ENCODE measurements around the gene TVP23C.
"Not testable (repeated sequence)": the region's sequence is repeated elsewhere in the genome, so short reads cannot be mapped to it uniquely, and the experiment has no call there.

Gene TVP23C

GRCh38 chr17:15563375-15563857 is at the start of gene TVP23C:
Gene TVP23C (minus strand): TSS chr17:15563483. CDS start chr17:15563448, 35 bp downstream.
- peak; percentile 88 for DNase-seq (ENCODE audit: low spot score)

GRCh38 chr17:15592960-15593359 is 29.7 kb upstream of the TVP23C start:
- DNase-seq (ENCODE audit: low spot score) = not testable (repeated sequence)

- not testable (repeated sequence) for DNase-seq (ENCODE audit: low spot score)
Measured at GRCh38 chr17:15591986-15592385, 28.7 kb upstream of the TVP23C start.

GRCh38 chr17:15590844-15591243 is 27.6 kb upstream of the TVP23C start:
- DNase-seq (ENCODE audit: low spot score) = not testable (repeated sequence)

- DNase-seq (ENCODE audit: low spot score) = not testable (repeated sequence)
Measured at GRCh38 chr17:15589544-15590536, 26.6 kb upstream of the TVP23C start.

- DNase-seq (ENCODE audit: low spot score) = not testable (repeated sequence)
Measured at GRCh38 chr17:15588017-15588416, 24.7 kb upstream of the TVP23C start.

GRCh38 chr17:15583313-15583712 is 20.0 kb upstream of the TVP23C start:
- DNase-seq (ENCODE audit: low spot score) = not testable (repeated sequence)

- not testable (repeated sequence) for DNase-seq (ENCODE audit: low spot score)
Measured at GRCh38 chr17:15581462-15581861, 18.2 kb upstream of the TVP23C start.

GRCh38 chr17:15576848-15577247 is 13.6 kb upstream of the TVP23C start:
- not testable (repeated sequence) for DNase-seq (ENCODE audit: low spot score)

- DNase-seq (ENCODE audit: low spot score) = not testable (repeated sequence)
Measured at GRCh38 chr17:15574660-15575059, 11.4 kb upstream of the TVP23C start.

- not testable (repeated sequence) for DNase-seq (ENCODE audit: low spot score)
Measured at GRCh38 chr17:15573870-15574269, 10.6 kb upstream of the TVP23C start.

- DNase-seq (ENCODE audit: low spot score) = not testable (repeated sequence)
Measured at GRCh38 chr17:15562613-15563374, 489 bp downstream of the TVP23C start.

GRCh38 chr17:15561439-15561838 is 1.8 kb downstream of the TVP23C start:
- DNase-seq (ENCODE audit: low spot score) = not testable (repeated sequence)

GRCh38 chr17:15558403-15559105 is 4.7 kb downstream of the TVP23C start:
- not testable (repeated sequence) for DNase-seq (ENCODE audit: low spot score)

GRCh38 chr17:15557334-15557832 is 5.9 kb downstream of the TVP23C start:
- not testable (repeated sequence) for DNase-seq (ENCODE audit: low spot score)

- not testable (repeated sequence) for DNase-seq (ENCODE audit: low spot score)
Measured at GRCh38 chr17:15552932-15553331, 10.4 kb downstream of the TVP23C start.

- DNase-seq (ENCODE audit: low spot score) = not testable (repeated sequence)
Measured at GRCh38 chr17:15549552-15549951, 13.7 kb downstream of the TVP23C start.

- DNase-seq (ENCODE audit: low spot score) = not testable (repeated sequence)
Measured at GRCh38 chr17:15546604-15547003, 16.7 kb downstream of the TVP23C start.

GRCh38 chr17:15540371-15541219 is 22.7 kb downstream of the TVP23C start:
- not testable (repeated sequence) for DNase-seq (ENCODE audit: low spot score)

GRCh38 chr17:15533122-15533521 is 30.2 kb downstream of the TVP23C start:
- DNase-seq (ENCODE audit: low spot score) = not testable (repeated sequence)

Measured in ecto neural progenitor cell (in vitro differentiated cells).